ENCODE results near the gene MVK.

Gene MVK

DNA sequence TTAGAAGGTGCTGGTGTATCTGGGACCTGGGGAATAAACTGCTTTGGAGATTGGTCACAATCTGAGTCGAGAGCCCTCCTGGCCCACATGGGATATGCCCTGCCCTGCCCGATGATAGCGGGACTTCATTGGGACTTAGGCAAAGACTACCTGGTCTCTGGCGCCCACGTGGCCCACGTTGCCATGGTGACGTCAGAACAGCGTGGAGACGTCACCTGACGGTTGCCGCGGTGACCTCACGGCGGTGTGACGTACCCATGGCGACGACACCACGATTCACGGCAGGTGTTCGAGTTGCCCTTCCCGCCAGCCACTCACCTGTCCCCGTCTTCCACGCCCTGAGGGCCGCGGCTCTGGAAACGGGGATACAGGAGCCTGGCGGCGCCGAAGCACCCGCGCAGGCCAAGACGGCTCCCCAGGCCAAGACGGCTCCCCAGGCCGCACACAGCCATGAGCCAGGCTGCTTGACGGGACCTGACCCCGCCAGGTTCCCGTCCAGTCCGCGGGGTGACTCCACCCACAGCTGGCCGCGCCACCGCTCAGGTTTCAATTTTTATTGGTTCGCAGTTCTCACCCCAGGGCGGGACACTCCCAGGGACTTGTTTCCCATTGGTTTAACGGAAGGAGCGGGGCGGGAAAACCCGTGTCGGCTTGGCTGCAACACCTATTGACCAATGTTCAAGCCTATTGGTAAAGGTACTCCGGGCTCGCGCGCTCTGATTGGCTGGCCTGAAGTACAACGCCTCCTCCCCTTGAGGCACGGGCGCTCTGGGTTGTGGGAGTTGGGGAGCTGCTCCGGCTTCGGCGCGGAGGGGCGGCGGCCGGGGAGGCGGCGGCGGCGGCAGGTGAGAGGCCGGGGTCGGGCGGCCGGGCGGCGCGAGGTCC, at the start of gene MVK, which contains the start of gene MMAB:
MVK (plus strand) TSS at position 766 of the 885 bp plus-strand sequence. CDS start 1,029 bp downstream, outside the sequence.
MMAB (minus strand) TSS at position 476 of the 885 bp plus-strand sequence; CDS start at position 452, 24 bp downstream.
- ATAC-seq (replicated peaks; ENCODE audit: extremely low read depth, poor library complexity, severe bottlenecking): peak; percentile 95
- no peaks in the 10 kb centered on the region for H3K27me3 Mint-ChIP-seq
- H3K4me3 Mint-ChIP-seq: peak within 1 kb of the TSS; percentile 95
- peaks cover 27% of the 10 kb centered on the region for H3K4me1 Mint-ChIP-seq
- H3K9me3 Mint-ChIP-seq: no peaks in the 10 kb centered on the region
- peak; percentile 95 to 98 for DNase-seq (ENCODE audit: low spot score in 2 of 2)
- peak within 1 kb of the TSS; percentile 97 for H3K27ac Mint-ChIP-seq (ENCODE audit: low read depth)
- peaks cover 19% of the 10 kb centered on the region for H3K36me3 Mint-ChIP-seq (ENCODE audit: insufficient read depth)

DNA sequence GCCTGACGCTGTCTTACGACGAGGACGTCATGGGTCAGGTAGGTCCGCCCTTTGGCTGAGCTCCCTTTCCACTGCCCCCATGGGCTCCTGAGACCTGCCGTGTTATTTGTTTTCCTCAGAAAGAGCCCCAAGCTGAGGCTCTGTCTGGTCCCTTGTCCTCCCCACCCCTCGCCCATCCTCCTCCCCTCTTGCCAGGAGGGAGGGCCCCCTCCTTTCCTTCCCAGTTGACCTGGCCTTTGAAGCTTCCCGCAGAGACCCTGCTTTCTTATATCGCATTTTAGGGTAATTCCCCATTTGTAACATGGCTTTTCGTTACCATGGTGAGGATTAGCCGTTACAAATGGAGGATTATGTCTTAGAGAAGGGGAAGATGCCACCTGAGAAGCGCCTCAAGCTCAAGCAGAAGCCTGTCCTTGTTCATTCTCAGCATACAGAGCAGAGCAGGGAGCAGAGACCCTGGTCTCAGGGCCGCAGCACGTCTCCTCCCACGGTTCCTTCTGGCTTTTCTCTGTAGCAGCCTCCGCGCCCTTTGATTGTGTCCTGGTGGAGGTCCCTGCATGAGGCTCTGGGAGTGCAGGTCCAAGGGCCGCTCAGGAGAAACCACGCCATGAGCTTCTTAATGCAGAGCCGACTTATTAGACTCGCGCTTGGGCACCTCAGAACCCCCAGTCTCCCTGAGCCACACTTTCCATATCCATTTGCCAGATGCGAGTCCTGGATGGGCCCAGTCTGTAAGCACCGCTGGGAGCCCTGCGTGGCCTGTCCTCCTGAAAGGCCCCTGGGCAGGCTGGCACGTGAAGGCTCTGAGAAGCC, 48.9 kb upstream of the MVK start:
- Mint-ChIP-seq H3K4me3 (no peak overlapping the region), H3K4me1 (no peaks in the 10 kb centered on the region), H3K27me3 (no peaks in the 10 kb centered on the region), H3K9me3 (no peaks in the 10 kb centered on the region), H3K36me3 (ENCODE audit: insufficient read depth) (peaks cover 29% of the 10 kb centered on the region), H3K27ac (ENCODE audit: low read depth) (no peak overlapping the region)
- ATAC-seq (replicated peaks; ENCODE audit: extremely low read depth, poor library complexity, severe bottlenecking) (no peak), DNase-seq (ENCODE audit: low spot score in 2 of 2) (no peak)

DNA sequence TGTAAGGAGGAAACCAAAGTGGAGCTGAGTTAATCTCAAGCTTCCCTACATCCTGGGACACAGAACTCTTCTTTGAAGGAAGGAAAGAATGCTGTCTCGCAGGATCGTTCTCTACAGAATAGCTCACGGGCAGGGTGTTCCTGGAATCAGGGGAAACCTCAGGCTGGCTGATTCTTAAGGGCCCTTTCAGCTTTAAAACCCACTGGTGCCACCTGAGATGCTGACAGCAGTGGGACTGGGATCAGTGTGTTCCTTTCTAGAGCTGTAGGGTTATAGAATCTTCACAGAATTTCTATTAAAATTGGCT, 48.4 kb upstream of the MVK start:
- no peak for DNase-seq (ENCODE audit: low spot score in 2 of 2)
- Mint-ChIP-seq H3K9me3 (no peaks in the 10 kb centered on the region), H3K36me3 (ENCODE audit: insufficient read depth) (peaks cover 32% of the 10 kb centered on the region), H3K27me3 (no peaks in the 10 kb centered on the region), H3K4me3 (no peak overlapping the region), H3K27ac (ENCODE audit: low read depth) (no peak overlapping the region), H3K4me1 (no peaks in the 10 kb centered on the region)
- ATAC-seq (replicated peaks; ENCODE audit: extremely low read depth, poor library complexity, severe bottlenecking): no peak

DNA sequence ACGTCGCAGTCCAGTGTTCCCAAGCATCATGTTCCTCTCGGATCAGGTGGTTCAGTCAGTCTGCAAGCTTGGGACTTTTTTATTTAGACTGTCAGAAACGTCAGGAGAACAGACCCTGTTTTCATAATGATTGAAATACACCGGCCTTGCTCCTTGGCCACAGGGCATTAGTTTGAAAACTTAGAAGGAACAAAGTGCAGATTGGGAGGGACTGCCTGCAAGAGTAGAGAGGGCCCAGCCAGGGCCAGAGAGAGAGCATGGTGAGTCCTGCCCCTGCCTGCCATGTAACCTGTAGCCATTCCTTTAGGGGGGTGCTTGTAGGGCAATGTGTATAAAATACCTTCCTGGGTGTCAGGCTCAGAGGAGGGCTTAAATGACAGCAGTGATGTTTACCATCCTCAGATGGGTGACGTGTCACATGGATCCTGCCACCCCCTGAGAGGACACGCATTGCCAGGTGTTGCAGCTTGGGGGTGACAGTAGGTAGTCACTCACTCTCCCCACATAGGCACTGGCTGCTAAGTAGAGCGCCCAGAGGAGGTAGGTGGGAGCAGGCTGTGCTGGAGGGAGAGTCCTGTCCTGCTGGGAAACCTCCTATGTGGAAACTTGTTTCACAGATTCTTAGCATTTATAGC, 46.0 kb upstream of the MVK start:
- no peaks in the 10 kb centered on the region for H3K9me3 Mint-ChIP-seq
- no peak for ATAC-seq (replicated peaks; ENCODE audit: extremely low read depth, poor library complexity, severe bottlenecking)
- H3K4me1 Mint-ChIP-seq: no peaks in the 10 kb centered on the region
- no peaks in the 10 kb centered on the region for H3K27me3 Mint-ChIP-seq
- H3K4me3 Mint-ChIP-seq: no peak overlapping the region
- H3K36me3 Mint-ChIP-seq (ENCODE audit: insufficient read depth): peaks cover 25% of the 10 kb centered on the region
- no peak overlapping the region for H3K27ac Mint-ChIP-seq (ENCODE audit: low read depth)
- no peak for DNase-seq (ENCODE audit: low spot score in 2 of 2)

DNA sequence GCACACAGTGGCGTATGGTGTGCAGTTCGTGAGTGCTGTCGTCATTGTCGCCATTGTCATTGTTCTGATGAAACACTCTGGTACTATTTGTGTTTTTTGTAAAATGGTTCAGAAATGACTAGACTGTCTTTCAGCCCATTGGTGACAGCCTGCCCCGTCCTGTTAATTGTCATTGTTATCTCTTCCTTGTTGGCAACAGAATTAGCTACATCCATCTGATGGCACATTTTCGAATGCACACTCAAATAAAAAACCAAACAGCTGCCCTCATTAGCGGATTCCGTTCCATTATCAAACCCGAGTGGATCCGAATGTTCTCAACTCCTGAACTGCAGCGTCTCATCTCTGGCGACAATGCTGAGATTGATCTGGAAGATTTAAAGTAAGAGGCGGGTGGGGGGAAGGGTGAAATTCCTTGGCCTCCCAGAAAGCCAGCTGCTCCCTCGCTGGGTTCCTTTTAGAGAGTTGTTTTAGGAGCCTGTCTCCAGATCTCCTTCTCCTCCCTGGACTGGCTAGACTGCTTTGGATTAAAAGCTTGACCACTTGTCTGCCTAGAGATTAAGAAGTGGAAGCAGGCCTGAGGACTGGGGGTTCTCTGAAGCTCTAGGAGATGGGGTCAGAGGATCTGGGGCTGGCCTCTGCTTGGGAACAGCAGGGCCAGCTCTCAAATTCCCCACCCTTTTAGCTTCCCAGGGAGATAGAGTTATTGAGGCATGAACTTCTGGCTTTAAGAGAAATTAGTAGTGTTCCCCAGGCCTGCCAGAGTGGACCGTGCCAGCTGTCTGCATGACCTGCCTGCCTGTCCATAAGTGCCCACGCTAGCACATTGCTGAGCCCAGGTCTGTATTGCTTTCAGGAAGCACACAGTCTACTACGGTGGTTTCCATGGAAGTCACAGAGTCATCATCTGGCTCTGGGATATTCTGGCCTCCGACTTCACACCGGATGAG, 43.6 kb upstream of the MVK start:
- Mint-ChIP-seq H3K4me1 (no peaks in the 10 kb centered on the region), H3K9me3 (no peaks in the 10 kb centered on the region), H3K36me3 (ENCODE audit: insufficient read depth) (peaks cover 25% of the 10 kb centered on the region), H3K27ac (ENCODE audit: low read depth) (no peak overlapping the region), H3K4me3 (no peak overlapping the region), H3K27me3 (no peaks in the 10 kb centered on the region)
- ATAC-seq (replicated peaks; ENCODE audit: extremely low read depth, poor library complexity, severe bottlenecking) (no peak), DNase-seq (ENCODE audit: low spot score in 2 of 2) (no peak)

DNA sequence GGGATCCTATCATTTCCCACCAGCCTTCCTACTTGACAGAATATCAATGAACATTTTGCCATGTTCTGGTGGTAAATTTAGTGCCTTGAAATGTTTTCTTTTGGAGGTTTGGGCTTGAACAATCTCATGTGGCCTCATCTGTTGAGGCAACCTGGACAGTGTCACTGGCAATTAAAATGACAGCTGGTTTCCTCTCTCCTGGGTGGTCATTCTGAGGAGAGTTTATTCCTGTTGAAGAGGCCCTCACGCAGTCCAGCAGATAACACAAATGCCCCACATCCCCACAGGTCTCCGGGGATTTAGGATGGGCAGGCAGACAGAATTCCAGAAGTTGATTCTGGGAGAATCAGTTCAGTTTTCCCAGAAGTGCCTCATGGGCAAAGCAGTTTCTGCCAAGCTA, 42.2 kb upstream of the MVK start:
- ATAC-seq (replicated peaks; ENCODE audit: extremely low read depth, poor library complexity, severe bottlenecking) (no peak), DNase-seq (ENCODE audit: low spot score in 2 of 2) (no peak)
- Mint-ChIP-seq H3K36me3 (ENCODE audit: insufficient read depth) (peaks cover 22% of the 10 kb centered on the region), H3K27me3 (no peaks in the 10 kb centered on the region), H3K27ac (ENCODE audit: low read depth) (no peak overlapping the region), H3K9me3 (no peaks in the 10 kb centered on the region), H3K4me3 (no peak overlapping the region), H3K4me1 (no peaks in the 10 kb centered on the region)

DNA sequence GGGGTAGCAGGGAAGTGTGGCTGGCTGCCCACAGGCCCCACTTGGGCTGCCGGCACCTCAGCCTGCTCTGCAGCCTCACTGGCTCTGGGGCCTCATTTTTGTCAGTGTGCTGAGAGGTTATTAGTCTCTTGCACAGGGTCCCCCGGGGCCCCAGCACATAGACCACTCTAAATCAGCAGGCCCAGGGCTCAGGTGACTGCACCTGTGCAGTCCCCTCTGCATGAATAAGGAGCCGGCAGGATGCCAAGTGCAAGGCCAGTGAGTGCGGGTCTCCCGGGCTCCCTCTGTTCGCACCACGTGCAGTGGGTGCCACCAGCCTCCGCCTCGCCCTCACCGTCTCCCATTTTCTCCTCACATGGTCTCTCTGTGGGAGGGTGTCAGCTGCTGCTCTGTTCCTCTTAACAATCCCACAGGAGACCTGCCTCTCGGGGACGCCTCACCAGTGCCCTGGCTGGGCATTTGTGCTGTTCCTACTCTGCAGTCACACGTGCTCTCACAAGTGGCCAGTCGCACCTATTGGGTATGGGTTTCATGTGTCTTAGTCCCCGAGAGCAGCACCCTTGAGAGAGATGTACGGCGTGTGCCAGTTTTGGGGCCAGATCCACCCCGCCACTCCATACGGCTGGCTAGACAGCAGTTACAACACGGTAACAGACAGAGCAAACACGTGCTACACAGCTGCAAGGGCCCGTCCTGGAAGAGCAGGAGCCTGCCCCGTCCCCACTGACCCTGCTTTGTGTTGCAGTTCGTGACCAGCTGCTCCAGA, 40.7 kb upstream of the MVK start:
- Mint-ChIP-seq H3K27ac (ENCODE audit: low read depth) (no peak overlapping the region), H3K36me3 (ENCODE audit: insufficient read depth) (peaks cover 19% of the 10 kb centered on the region), H3K4me1 (no peaks in the 10 kb centered on the region), H3K4me3 (no peak overlapping the region), H3K9me3 (no peaks in the 10 kb centered on the region), H3K27me3 (no peaks in the 10 kb centered on the region)
- DNase-seq (ENCODE audit: low spot score in 2 of 2): no peak
- ATAC-seq (replicated peaks; ENCODE audit: extremely low read depth, poor library complexity, severe bottlenecking): no peak

DNA sequence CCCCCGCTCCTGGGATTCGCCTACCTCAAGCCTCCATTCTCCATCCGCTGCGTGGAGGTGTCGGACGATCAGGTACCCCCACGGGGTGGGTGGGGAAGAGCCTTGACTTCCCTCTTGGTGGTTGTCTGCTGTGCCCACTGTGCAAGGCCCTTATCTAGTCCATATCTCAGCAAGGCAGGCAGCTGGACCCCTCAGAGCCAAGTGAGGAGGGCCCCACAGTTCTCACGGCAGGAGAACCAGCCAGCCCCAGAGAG, 40.2 kb upstream of the MVK start:
- H3K9me3 Mint-ChIP-seq: no peaks in the 10 kb centered on the region
- DNase-seq (ENCODE audit: low spot score in 2 of 2): no peak
- ATAC-seq (replicated peaks; ENCODE audit: extremely low read depth, poor library complexity, severe bottlenecking): no peak
- H3K4me1 Mint-ChIP-seq: no peaks in the 10 kb centered on the region
- no peaks in the 10 kb centered on the region for H3K27me3 Mint-ChIP-seq
- peaks cover 19% of the 10 kb centered on the region for H3K36me3 Mint-ChIP-seq (ENCODE audit: insufficient read depth)
- no peak overlapping the region for H3K4me3 Mint-ChIP-seq
- no peak overlapping the region for H3K27ac Mint-ChIP-seq (ENCODE audit: low read depth)

DNA sequence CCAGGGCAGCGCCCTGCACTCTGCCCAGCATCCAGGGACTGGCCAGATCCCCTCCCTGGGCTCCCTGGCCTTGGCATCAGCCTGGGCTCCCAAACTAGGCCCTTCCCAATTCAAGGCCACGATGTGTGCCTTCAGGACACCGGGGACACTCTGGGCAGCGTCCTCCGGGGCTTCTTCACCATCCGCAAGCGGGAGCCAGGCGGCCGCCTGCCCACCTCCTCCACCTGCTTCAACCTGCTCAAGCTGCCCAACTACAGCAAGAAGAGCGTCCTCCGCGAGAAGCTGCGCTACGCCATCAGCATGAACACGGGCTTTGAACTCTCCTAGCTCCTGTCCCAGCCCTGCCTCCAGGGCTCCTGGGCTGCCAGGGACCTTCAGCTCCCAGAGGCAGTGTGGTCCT, 39.1 kb upstream of the MVK start:
- Mint-ChIP-seq H3K9me3 (no peaks in the 10 kb centered on the region), H3K27ac (ENCODE audit: low read depth) (no peak overlapping the region), H3K4me3 (no peak overlapping the region), H3K27me3 (no peaks in the 10 kb centered on the region), H3K36me3 (ENCODE audit: insufficient read depth) (peaks cover 15% of the 10 kb centered on the region), H3K4me1 (no peaks in the 10 kb centered on the region)
- DNase-seq (ENCODE audit: low spot score in 2 of 2) (no peak), ATAC-seq (replicated peaks; ENCODE audit: extremely low read depth, poor library complexity, severe bottlenecking) (no peak)

DNA sequence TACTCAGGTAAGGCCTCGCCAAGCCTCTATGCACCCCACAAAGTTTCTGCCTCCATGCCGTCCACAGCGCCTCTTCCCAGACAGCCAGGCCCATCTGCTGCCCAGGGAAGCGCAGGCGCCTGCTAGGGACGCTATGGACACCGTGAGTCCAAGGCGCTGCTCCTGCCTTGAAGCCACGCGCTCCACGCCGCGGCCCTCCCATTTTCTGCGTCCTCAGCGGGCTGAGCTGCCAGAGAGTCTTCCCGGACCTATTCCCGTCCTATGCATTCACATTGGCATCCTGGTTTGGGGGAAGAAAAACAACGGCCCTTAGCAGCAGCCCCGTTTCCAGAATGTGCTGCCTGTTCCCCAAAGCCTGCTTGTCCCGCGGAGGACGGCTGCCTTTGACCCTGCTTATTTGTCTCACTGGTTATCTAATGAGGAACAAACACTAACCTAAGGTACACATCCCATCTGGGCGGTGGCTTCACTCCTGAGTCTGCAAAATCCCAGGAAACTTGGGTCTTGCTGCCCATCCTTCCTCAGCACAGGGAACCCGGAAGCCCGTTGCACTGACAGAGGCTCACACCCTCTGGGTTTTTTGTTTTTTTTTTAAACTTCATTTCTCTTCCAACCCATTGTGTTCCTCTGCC, 38.2 kb upstream of the MVK start:
- no peak for ATAC-seq (replicated peaks; ENCODE audit: extremely low read depth, poor library complexity, severe bottlenecking)
- no peaks in the 10 kb centered on the region for H3K9me3 Mint-ChIP-seq
- DNase-seq (ENCODE audit: low spot score in 2 of 2): no peak
- no peaks in the 10 kb centered on the region for H3K27me3 Mint-ChIP-seq
- H3K4me3 Mint-ChIP-seq: no peak overlapping the region
- no peak overlapping the region for H3K27ac Mint-ChIP-seq (ENCODE audit: low read depth)
- no peaks in the 10 kb centered on the region for H3K4me1 Mint-ChIP-seq
- peaks cover 10% of the 10 kb centered on the region for H3K36me3 Mint-ChIP-seq (ENCODE audit: insufficient read depth)

DNA sequence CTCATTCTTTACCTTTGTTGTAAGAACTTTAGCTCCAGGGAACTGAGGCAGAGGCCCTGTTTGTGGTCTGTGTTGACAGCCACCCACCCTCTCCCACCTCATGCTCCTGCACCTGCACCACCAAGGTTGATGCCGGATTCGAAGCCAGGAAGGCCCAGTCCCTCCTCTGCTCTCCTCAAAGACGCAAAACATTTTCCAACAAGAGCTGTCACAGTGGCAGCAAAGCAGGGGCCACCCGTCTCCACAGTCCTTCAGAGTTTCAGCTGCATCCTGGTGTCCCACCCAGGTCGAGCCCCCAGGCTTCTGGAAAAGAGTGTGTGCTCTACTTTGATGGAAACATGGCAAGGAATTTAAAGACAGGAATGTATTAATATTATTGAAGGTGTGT, 37.7 kb upstream of the MVK start:
- Mint-ChIP-seq H3K27me3 (no peaks in the 10 kb centered on the region), H3K36me3 (ENCODE audit: insufficient read depth) (peaks cover 9% of the 10 kb centered on the region)

More for the DNA sequence above, 37.7 kb upstream of the MVK start:
- H3K4me3 Mint-ChIP-seq: no peak overlapping the region
- ATAC-seq (replicated peaks; ENCODE audit: extremely low read depth, poor library complexity, severe bottlenecking) (no peak), DNase-seq (ENCODE audit: low spot score in 2 of 2) (no peak)
- no peaks in the 10 kb centered on the region for H3K4me1 Mint-ChIP-seq
- H3K27ac Mint-ChIP-seq (ENCODE audit: low read depth): no peak overlapping the region
- H3K9me3 Mint-ChIP-seq: no peaks in the 10 kb centered on the region

All from central memory CD8-positive, alpha-beta T cell (primary cell).